ENCODE measurements around the gene PIGU. TPM values are rescaled to one million over a fixed set of nuclear protein-coding genes. Genes with fewer than 3 reads are reported as not detected.
A peak's percentile ranks its signal among the peaks of the same experiment; 100 is the strongest.
"Not testable (repeated sequence)": the region's sequence is repeated elsewhere in the genome, so short reads cannot be mapped to it uniquely, and the experiment has no call there.

PIGU gene
- total and polyA plus RNA-seq, 2 experiments from 2014 or later = 21.2 to 21.6 TPM

DNA sequence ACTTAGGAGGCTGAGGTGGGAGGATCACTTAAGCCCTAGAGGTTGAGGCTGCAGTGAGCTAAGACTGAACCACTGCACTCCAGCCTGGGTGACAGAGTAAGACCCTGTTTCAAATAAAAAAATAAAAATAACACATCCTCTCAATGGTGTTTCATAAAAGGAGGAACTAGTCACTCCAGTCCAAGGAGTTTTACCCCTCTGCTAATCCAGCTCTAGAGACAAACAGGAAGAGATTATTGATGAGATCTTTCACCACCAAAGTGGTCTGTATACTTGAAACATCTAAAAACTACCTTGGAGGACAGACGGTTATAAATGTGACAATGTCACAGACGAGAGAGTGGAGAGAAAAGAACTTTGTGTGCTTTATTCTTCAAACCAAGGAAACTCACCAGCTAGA lies 58.2 kb downstream of the PIGU start:
- Histone ChIP-seq H3K4me3 (no peak overlapping the region), H2AFZ (no peak overlapping the region), H4K20me1 (ENCODE audit: insufficient read depth) (no peaks in the 10 kb centered on the region), H3K9me3 (ENCODE audit: low read depth) (no peaks in the 10 kb centered on the region), H3K27ac (no peak overlapping the region), H3K9me2 (ENCODE audit: insufficient read depth) (no peaks in the 10 kb centered on the region), H3K36me3 (ENCODE audit: low read depth) (no peaks in the 10 kb centered on the region), H3K9ac (no peak overlapping the region), H3K27me3 (replicated peaks; ENCODE audit: insufficient read depth) (no peaks in the 10 kb centered on the region), H3K79me2 (ENCODE audit: insufficient read depth) (no peaks in the 10 kb centered on the region), H3K4me1 (ENCODE audit: insufficient read depth) (no peaks in the 10 kb centered on the region), H3F3A (ENCODE audit: insufficient read depth) (peaks cover 11% of the 10 kb centered on the region), H3K4me2 (ENCODE audit: unreplicated experiment) (no peak overlapping the region)
- 95 to 100% methylated on average over 2 of the region's 2 CpGs for WGBS, 2 experiments (ENCODE audit: low coverage in 1 of 2, low lambda C conversion rate in 2 of 2, missing lambda C conversion rate in 2 of 2)
- TF ChIP-seq EZH2phosphoT487 (IDR thresholded peaks at IDR 0.05; ENCODE audit: insufficient read depth, low read depth) (no peak), EZH2 (IDR thresholded peaks at IDR 0.05; ENCODE audit: insufficient read depth, poor library complexity, severe bottlenecking) (no peak)
- DNase-seq = no peak
- in situ Hi-C loops (cut with MboI) = no loop called here

DNA sequence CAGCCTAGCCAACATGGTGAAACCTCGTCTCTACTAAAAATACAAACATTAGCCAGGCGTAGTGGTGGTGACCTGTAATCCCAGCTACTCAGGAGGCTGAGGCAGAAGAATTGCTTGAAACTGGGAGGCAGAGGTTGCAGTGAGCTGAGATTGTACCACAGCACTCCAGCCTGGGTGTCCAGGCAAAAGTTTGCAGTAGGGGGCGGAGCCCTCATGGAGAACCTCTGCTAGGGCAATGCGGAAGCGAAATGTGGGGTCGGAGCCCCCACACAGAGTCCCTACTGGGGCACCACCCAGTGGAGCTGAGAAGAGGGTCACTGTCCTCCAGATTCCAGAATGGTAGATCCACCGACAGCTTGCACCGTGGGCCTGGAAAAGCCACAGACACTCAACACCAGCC lies 60.0 kb downstream of the PIGU start:
- WGBS, 2 experiments (ENCODE audit: low coverage in 1 of 2, low lambda C conversion rate in 2 of 2, missing lambda C conversion rate in 2 of 2) = 95 to 99% methylated on average over 8 of the region's 8 CpGs
- H3K4me1 ChIP-seq (ENCODE audit: insufficient read depth) = not testable (repeated sequence)

DNA sequence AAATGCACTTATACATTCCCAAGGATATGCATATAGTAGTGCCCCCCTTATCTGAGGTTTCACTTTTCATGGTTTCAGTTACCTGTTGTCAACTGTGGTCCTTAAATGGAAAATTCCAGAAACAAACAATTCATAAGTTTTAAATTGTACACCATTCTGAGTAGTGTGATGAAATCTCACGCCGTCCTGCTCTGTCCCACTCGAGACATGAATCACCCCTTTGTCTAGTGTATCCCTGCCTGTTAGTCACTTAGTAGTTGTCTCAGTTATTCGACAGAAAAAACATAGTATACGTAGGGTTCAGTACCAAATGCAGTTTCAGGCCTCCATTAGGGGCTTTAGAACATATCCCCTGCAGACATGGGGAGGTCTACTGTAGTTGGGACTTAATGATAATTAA lies 61.4 kb downstream of the PIGU start:
- H3K4me1 ChIP-seq (ENCODE audit: insufficient read depth) = no peaks in the 10 kb centered on the region
- no peak overlapping the region for H3K9ac ChIP-seq
- H3K79me2 ChIP-seq (ENCODE audit: insufficient read depth) = no peaks in the 10 kb centered on the region
- no peaks in the 10 kb centered on the region for H3K27me3 ChIP-seq (replicated peaks; ENCODE audit: insufficient read depth)
- no peak overlapping the region for H3K4me3 ChIP-seq
- TF ChIP-seq EZH2phosphoT487 (IDR thresholded peaks at IDR 0.05; ENCODE audit: insufficient read depth, low read depth) (no peak), EZH2 (IDR thresholded peaks at IDR 0.05; ENCODE audit: insufficient read depth, poor library complexity, severe bottlenecking) (no peak)
- in situ Hi-C loops (cut with MboI) = no loop called here
- H3K36me3 ChIP-seq (ENCODE audit: low read depth) = no peaks in the 10 kb centered on the region
- no peak overlapping the region for H3K27ac ChIP-seq
- peak; percentile 58 for DNase-seq
- H3K9me2 ChIP-seq (ENCODE audit: insufficient read depth) = no peaks in the 10 kb centered on the region
- no peak overlapping the region for H3K4me2 ChIP-seq (ENCODE audit: unreplicated experiment)
- 61 to 64% methylated on average over 5 of the region's 5 CpGs for WGBS, 2 experiments (ENCODE audit: low coverage in 1 of 2, low lambda C conversion rate in 2 of 2, missing lambda C conversion rate in 2 of 2)
- H2AFZ ChIP-seq = no peak overlapping the region
- no peaks in the 10 kb centered on the region for H3K9me3 ChIP-seq (ENCODE audit: low read depth)
- H4K20me1 ChIP-seq (ENCODE audit: insufficient read depth) = no peaks in the 10 kb centered on the region
- no peaks in the 10 kb centered on the region for H3F3A ChIP-seq (ENCODE audit: insufficient read depth)

More for the DNA sequence above, 60.0 kb downstream of the PIGU start:
- DNase-seq; H3K4me3 ChIP-seq; H4K20me1 ChIP-seq (ENCODE audit: insufficient read depth); H3F3A ChIP-seq (ENCODE audit: insufficient read depth); H3K36me3 ChIP-seq (ENCODE audit: low read depth); H3K9me2 ChIP-seq (ENCODE audit: insufficient read depth); H3K27me3 ChIP-seq (replicated peaks; ENCODE audit: insufficient read depth); H2AFZ ChIP-seq; in situ Hi-C loops (cut with MboI); H3K9me3 ChIP-seq (ENCODE audit: low read depth); H3K79me2 ChIP-seq (ENCODE audit: insufficient read depth); H3K9ac ChIP-seq; H3K4me2 ChIP-seq (ENCODE audit: unreplicated experiment); H3K27ac ChIP-seq: not testable (repeated sequence)

DNA sequence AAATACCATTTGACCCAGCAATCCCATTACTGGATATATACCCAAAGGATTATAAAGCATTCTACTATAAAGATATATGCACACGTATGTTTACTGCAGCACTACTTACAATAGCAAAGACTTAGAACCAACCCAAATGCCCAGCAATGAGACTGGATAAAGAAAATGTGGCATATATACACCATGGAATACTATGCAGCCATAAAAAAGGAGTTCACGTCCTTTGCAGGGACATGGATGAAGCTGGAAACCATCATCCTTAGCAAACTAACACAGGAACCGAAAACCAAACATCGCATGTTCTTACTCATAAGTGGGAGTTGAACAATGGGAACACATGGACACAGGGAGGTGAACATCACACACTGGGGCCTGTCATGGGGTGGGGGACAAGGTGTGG lies 64.9 kb downstream of the PIGU start:
- in situ Hi-C loops (cut with MboI); H3F3A ChIP-seq (ENCODE audit: insufficient read depth): not testable (repeated sequence)
- WGBS, 2 experiments (ENCODE audit: low coverage in 1 of 2, low lambda C conversion rate in 2 of 2, missing lambda C conversion rate in 2 of 2) = 96 to 98% methylated on average over 4 of the region's 4 CpGs

DNA sequence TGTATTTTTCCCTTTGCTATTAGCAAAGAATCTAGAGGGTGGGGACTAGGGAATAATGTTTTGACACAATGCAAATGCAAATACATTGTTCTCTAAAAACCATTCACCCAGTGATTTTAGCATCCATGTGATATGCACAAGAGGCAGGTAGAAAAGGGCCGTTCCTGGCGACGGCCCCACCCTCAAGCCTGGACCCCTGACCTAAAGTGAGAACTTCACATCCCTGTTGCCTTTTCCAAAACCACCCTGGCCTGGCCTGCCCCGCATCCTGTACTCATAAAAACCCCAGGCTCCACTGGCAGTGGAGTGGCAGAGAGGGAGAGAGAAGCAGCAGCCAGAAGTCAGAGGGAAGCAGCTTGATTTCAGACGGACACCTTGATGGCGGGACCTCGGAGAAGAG lies 69.8 kb downstream of the PIGU start:
- no peak overlapping the region for H3K27ac ChIP-seq
- in situ Hi-C loops (cut with MboI) = no loop called here
- H3K27me3 ChIP-seq (replicated peaks; ENCODE audit: insufficient read depth) = no peaks in the 10 kb centered on the region
- TF ChIP-seq EZH2 (IDR thresholded peaks at IDR 0.05; ENCODE audit: insufficient read depth, poor library complexity, severe bottlenecking) = no peak
- no peak for TF ChIP-seq EZH2phosphoT487 (IDR thresholded peaks at IDR 0.05; ENCODE audit: insufficient read depth, low read depth)
- H3K79me2 ChIP-seq (ENCODE audit: insufficient read depth) = no peaks in the 10 kb centered on the region
- DNase-seq = no peak
- no peaks in the 10 kb centered on the region for H3F3A ChIP-seq (ENCODE audit: insufficient read depth)
- H3K9me3 ChIP-seq (ENCODE audit: low read depth) = no peaks in the 10 kb centered on the region
- WGBS, 2 experiments (ENCODE audit: low coverage in 1 of 2, low lambda C conversion rate in 2 of 2, missing lambda C conversion rate in 2 of 2) = 98 to 100% methylated on average over 7 of the region's 7 CpGs
- no peak overlapping the region for H3K4me2 ChIP-seq (ENCODE audit: unreplicated experiment)
- H4K20me1 ChIP-seq (ENCODE audit: insufficient read depth) = no peaks in the 10 kb centered on the region
- no peaks in the 10 kb centered on the region for H3K4me1 ChIP-seq (ENCODE audit: insufficient read depth)
- no peak overlapping the region for H2AFZ ChIP-seq
- H3K4me3 ChIP-seq = no peak overlapping the region
- H3K36me3 ChIP-seq (ENCODE audit: low read depth) = no peaks in the 10 kb centered on the region; the same call in 1 of the 2 replicates
- no peak overlapping the region for H3K9ac ChIP-seq
- H3K9me2 ChIP-seq (ENCODE audit: insufficient read depth) = no peaks in the 10 kb centered on the region

More for the DNA sequence above, 64.9 kb downstream of the PIGU start:
- H3K27ac ChIP-seq; H3K4me3 ChIP-seq; H3K36me3 ChIP-seq (ENCODE audit: low read depth); H3K4me2 ChIP-seq (ENCODE audit: unreplicated experiment); H3K9ac ChIP-seq; H3K4me1 ChIP-seq (ENCODE audit: insufficient read depth); H3K9me2 ChIP-seq (ENCODE audit: insufficient read depth); H2AFZ ChIP-seq; H4K20me1 ChIP-seq (ENCODE audit: insufficient read depth); H3K79me2 ChIP-seq (ENCODE audit: insufficient read depth); DNase-seq; H3K9me3 ChIP-seq (ENCODE audit: low read depth); H3K27me3 ChIP-seq (replicated peaks; ENCODE audit: insufficient read depth): not testable (repeated sequence)
